ENCODE results near the gene SFXN1. TPM values are rescaled to one million over a fixed set of nuclear protein-coding genes. Genes with fewer than 3 reads are reported as not detected.

Gene SFXN1
- total and polyA plus RNA-seq, 9 of the 15 experiments (the other 6 are each of a cell fraction or from before 2014, with no cell fraction given), result 31.8 to 261 (median 113) TPM

DNA sequence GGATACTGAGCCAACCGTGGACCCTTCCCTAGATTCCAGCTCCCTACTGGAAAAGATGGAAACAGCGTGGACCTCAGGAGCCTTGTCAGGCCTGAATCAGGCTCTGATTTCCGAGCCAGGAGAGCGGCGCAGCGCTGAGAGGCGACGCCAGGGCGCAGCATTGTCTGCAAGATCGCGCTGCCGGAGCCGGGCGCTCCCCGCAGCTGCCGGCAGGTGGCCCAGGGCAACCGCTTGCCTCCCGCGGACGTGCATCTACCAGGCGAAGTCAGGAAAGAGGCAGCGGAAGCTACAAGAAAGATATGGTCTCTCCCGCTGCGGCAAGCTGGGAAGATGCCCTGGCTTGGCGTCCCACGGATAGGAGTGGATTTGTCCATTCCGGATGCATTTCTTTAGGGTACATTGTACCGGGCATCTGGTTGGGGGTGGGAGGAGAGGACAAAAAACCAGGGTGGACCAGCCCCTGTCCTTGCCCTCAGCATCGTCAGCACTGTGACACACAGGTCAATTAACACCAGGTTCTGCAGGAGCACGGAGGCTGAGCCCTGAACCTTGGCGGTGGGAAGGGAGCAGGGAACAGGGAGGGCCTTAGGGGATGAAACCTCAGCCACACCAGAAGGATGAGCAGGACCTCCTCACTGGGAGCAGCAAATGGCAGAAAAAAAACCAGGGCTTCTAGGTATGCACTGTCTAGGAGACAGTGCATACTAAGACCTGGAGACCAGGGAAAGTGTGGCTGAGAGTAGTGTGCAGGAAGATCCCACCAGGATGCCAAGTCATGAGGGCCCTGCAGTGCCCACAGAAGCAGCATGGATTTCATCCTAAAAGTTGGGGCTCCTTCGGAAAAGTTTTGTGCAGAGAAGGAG, 55.9 kb downstream of the SFXN1 start (continued):
- TF ChIP-seq, protein P1, sequence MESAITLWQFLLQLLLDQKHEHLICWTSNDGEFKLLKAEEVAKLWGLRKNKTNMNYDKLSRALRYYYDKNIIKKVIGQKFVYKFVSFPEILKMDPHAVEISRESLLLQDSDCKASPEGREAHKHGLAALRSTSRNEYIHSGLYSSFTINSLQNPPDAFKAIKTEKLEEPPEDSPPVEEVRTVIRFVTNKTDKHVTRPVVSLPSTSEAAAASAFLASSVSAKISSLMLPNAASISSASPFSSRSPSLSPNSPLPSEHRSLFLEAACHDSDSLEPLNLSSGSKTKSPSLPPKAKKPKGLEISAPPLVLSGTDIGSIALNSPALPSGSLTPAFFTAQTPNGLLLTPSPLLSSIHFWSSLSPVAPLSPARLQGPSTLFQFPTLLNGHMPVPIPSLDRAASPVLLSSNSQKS (CRISPR knock-in tag; IDR thresholded peaks at IDR 0.05), result no peak
- TF ChIP-seq, protein P2, sequence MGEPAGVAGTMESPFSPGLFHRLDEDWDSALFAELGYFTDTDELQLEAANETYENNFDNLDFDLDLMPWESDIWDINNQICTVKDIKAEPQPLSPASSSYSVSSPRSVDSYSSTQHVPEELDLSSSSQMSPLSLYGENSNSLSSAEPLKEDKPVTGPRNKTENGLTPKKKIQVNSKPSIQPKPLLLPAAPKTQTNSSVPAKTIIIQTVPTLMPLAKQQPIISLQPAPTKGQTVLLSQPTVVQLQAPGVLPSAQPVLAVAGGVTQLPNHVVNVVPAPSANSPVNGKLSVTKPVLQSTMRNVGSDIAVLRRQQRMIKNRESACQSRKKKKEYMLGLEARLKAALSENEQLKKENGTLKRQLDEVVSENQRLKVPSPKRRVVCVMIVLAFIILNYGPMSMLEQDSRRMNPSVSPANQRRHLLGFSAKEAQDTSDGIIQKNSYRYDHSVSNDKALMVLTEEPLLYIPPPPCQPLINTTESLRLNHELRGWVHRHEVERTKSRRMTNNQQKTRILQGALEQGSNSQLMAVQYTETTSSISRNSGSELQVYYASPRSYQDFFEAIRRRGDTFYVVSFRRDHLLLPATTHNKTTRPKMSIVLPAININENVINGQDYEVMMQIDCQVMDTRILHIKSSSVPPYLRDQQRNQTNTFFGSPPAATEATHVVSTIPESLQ (CRISPR knock-in tag; IDR thresholded peaks at IDR 0.05), result peak; percentile 47; the same call in 1 of the 2 replicates
- TF ChIP-seq, protein P3, sequence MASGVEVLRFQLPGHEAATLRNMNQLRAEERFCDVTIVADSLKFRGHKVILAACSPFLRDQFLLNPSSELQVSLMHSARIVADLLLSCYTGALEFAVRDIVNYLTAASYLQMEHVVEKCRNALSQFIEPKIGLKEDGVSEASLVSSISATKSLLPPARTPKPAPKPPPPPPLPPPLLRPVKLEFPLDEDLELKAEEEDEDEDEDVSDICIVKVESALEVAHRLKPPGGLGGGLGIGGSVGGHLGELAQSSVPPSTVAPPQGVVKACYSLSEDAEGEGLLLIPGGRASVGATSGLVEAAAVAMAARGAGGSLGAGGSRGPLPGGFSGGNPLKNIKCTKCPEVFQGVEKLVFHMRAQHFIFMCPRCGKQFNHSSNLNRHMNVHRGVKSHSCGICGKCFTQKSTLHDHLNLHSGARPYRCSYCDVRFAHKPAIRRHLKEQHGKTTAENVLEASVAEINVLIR (CRISPR knock-in tag; IDR thresholded peaks at IDR 0.05), result no peak
- TF ChIP-seq FIP1L1 (IDR thresholded peaks at IDR 0.05; ENCODE audit: low read depth, low read length, poor library complexity, severe bottlenecking) (no peak), JUND (IDR thresholded peaks at IDR 0.05; ENCODE audit: borderline replicate concordance, low read depth, low read length) (0 out of 2 replicates have a peak, but pooled peaks have one; percentile 34), JUND (tag; IDR thresholded peaks at IDR 0.05; ENCODE audit: borderline replicate concordance, low read depth, low read length) (no peak; the same call in 2 of the 3 replicates), BCL6 (CRISPR knock-in tag; IDR thresholded peaks at IDR 0.05) (no peak), ARNT (IDR thresholded peaks at IDR 0.05) (no peak), ZNF644 (tag; IDR thresholded peaks at IDR 0.05; ENCODE audit: low read depth) (no peak), PCBP1 (IDR thresholded peaks at IDR 0.05; ENCODE audit: low read depth, low read length, poor library complexity, severe bottlenecking) (no peak), RUNX1 (IDR thresholded peaks at IDR 0.05; ENCODE audit: low read depth) (no peak), ZNF134 (CRISPR knock-in tag; conservative IDR thresholded peaks at IDR 0.05) (no peak), GTF2F1 (IDR thresholded peaks at IDR 0.05; ENCODE audit: low read depth, low read length) (no peak), SP2 (IDR thresholded peaks at IDR 0.05; ENCODE audit: extremely low read depth, low read depth, low read length, poor library complexity, severe bottlenecking) (no peak)
- TF ChIP-seq, protein P4, sequence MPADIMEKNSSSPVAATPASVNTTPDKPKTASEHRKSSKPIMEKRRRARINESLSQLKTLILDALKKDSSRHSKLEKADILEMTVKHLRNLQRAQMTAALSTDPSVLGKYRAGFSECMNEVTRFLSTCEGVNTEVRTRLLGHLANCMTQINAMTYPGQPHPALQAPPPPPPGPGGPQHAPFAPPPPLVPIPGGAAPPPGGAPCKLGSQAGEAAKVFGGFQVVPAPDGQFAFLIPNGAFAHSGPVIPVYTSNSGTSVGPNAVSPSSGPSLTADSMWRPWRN (IDR thresholded peaks at IDR 0.05; ENCODE audit: low read depth), result no peak
- TF ChIP-seq, protein P5, sequence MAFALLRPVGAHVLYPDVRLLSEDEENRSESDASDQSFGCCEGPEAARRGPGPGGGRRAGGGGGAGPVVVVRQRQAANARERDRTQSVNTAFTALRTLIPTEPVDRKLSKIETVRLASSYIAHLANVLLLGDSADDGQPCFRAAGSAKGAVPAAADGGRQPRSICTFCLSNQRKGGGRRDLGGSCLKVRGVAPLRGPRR (CRISPR knock-in tag; IDR thresholded peaks at IDR 0.05), result no peak
- TF ChIP-seq, protein P6, sequence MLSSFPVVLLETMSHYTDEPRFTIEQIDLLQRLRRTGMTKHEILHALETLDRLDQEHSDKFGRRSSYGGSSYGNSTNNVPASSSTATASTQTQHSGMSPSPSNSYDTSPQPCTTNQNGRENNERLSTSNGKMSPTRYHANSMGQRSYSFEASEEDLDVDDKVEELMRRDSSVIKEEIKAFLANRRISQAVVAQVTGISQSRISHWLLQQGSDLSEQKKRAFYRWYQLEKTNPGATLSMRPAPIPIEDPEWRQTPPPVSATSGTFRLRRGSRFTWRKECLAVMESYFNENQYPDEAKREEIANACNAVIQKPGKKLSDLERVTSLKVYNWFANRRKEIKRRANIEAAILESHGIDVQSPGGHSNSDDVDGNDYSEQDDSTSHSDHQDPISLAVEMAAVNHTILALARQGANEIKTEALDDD (IDR thresholded peaks at IDR 0.05), result no peak

Measured in K562 (cell line).